Activated naive CD8-positive, alpha-beta T cell (primary cell): ENCODE measurements around the gene SPRR2G.
"Not testable (repeated sequence)": the region's sequence is repeated elsewhere in the genome, so short reads cannot be mapped to it uniquely, and the experiment has no call there.

ENCODE experiments used
- H3K27ac Mint-ChIP-seq: one replicate; pipeline ENCODE4 v1.8.0; 2021; ENCODE audit warnings: mixed read lengths
- H3K27me3 Mint-ChIP-seq: one replicate; pipeline ENCODE4 v1.8.0; 2021; ENCODE audit warnings: mixed read lengths
- H3K36me3 Mint-ChIP-seq: one replicate; pipeline ENCODE4 v1.8.0; 2021; ENCODE audit warnings: mixed read lengths
- H3K4me1 Mint-ChIP-seq: one replicate; pipeline ENCODE4 v1.8.0; 2021; ENCODE audit warnings: low read depth, mixed read lengths
- H3K4me3 Mint-ChIP-seq: one replicate; pipeline ENCODE4 v1.8.0; 2021; ENCODE audit warnings: mild to moderate bottlenecking, mixed read lengths
- H3K9me3 Mint-ChIP-seq: one replicate; pipeline ENCODE4 v1.8.0; 2021; ENCODE audit warnings: low read depth, mixed read lengths

Gene SPRR2G

DNA sequence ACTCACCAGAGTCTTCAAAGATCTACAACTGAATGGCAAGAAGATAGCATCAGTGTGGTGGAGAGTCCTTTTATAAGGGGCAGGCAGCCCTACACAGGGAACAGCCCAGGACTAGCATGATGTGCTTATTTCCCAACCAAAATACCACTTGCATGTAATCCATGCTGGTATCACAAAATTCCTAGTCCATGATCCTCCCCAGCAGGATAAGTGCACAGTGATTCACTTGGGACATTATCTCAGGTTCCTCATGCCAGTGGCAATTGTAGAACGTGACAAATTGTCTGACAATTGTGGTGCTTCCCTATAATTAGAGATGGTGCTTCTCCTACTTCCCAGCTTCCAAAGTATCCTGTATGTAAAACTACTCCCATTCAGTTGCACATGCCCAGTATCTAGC, at the start of gene SPRR2G:
Gene SPRR2G, minus strand, starts transcription at position 45 of the 400 bp plus-strand sequence. CDS start 780 bp downstream, outside the sequence.
- H3K4me3 Mint-ChIP-seq: no peak within 1 kb of the TSS
- H3K27ac Mint-ChIP-seq: no peak within 1 kb of the TSS
- no peaks in the 10 kb centered on the region for H3K9me3 Mint-ChIP-seq
- H3K36me3 Mint-ChIP-seq: no peaks in the 10 kb centered on the region
- no peaks in the 10 kb centered on the region for H3K4me1 Mint-ChIP-seq
- peaks cover 32% of the 10 kb centered on the region for H3K27me3 Mint-ChIP-seq

DNA sequence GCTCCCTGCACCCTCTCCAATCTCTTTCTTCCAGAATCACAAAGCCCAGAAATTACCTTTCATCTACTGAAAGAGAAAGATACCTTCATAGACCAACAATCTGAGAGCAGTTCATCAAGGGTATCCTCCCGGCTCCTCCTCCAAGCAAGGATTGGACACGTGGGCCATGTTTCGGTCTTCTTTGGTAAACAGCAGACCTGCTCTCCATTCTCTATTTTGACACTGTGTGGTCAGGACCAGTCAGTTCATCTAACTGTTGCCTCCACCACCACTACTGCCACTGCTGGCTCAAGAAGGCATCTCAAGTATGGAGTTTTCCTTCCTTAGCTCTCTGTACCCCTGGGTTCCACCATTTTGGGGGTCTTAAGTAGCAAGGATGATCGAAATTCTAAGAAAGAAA, 44.5 kb upstream of the SPRR2G start:
- Mint-ChIP-seq H3K4me1 (no peaks in the 10 kb centered on the region), H3K27ac (no peak overlapping the region), H3K4me3 (no peak overlapping the region), H3K27me3 (peaks cover 36% of the 10 kb centered on the region), H3K36me3 (no peaks in the 10 kb centered on the region), H3K9me3 (no peaks in the 10 kb centered on the region)

DNA sequence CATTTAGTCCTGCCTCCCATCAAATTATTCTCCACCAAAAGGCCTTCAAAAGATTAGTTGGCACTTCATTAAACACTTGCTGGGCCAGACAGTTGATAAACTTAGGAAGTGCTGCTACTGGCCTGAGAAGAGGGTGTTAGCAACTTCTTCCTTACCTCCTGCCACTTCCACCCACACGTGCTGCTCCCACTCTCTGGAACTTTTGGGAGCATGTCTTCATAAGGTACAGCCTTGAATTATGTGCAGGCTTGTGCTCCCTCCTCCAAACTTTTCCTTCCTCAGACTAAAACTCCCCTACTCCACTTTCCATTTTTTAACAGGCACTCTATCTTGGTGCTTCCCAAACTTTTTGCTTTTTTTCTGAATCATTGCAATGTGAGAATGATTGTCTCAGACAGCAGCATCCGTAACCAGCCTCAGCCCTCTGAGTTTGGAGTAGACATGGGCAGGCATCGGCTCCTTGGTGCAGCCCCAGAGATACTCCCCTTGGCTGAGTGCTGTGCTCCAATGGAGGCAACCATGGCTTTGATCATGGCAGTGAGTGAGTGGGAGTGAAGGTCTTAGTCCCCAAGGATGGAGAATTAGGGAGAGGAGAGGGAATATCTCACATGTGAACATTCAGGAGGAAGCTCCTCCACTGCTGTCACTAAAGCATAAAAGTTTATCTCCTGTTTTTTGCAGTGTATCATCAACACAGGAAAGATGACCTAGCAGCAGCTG, 43.8 kb upstream of the SPRR2G start:
- Mint-ChIP-seq H3K27me3 (peaks cover 40% of the 10 kb centered on the region), H3K27ac (no peak overlapping the region), H3K4me1 (no peaks in the 10 kb centered on the region)

DNA sequence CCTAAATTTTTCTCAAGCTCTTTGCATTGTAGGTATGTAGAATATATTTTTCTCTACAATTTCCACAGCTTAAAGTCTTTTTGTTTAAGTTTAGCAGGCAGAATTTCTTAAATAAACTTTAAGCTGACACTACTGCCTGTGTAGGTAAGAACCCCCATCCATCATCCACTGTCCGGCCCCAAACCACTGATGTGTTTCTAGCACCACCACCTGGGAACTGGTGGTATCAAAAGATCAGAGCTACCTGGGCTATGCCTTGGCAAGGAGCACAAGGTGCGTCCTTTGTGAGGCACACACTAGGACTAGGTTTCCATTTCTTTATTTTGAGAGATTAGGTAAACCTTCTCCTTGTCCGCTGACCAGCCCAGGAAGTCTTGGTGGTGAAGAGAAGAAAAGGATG, 42.0 kb upstream of the SPRR2G start:
- Mint-ChIP-seq H3K27me3 (peaks cover 28% of the 10 kb centered on the region), H3K4me3 (no peak overlapping the region), H3K4me1 (no peaks in the 10 kb centered on the region), H3K27ac (no peak overlapping the region), H3K36me3 (no peaks in the 10 kb centered on the region), H3K9me3 (no peaks in the 10 kb centered on the region)

More for the DNA sequence above, 43.8 kb upstream of the SPRR2G start:
- H3K36me3 Mint-ChIP-seq: no peaks in the 10 kb centered on the region
- no peak overlapping the region for H3K4me3 Mint-ChIP-seq
- H3K9me3 Mint-ChIP-seq: no peaks in the 10 kb centered on the region

DNA sequence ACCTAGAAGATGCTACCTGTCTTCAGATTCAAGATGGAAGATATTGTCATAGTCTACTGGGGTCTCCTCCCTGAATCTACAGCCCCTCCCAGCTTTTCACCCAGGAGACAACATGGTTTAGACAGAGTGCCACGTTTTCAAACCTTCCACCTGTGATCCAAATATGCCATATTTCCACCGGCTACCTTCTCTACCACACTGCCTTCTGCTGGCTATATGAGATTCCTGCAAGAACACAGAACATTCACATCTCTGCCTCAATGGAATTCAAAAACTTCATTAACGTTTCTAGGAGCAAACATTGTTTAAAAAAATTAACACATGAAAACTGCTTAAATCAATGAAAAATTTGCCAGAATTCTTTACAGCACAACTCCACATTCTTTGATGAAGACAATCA, 39.7 kb upstream of the SPRR2G start:
- Mint-ChIP-seq H3K27me3 (peaks cover 41% of the 10 kb centered on the region), H3K27ac (no peak overlapping the region), H3K4me3 (no peak overlapping the region), H3K4me1 (no peaks in the 10 kb centered on the region), H3K9me3 (peaks cover 16% of the 10 kb centered on the region), H3K36me3 (peaks cover 3% of the 10 kb centered on the region)

DNA sequence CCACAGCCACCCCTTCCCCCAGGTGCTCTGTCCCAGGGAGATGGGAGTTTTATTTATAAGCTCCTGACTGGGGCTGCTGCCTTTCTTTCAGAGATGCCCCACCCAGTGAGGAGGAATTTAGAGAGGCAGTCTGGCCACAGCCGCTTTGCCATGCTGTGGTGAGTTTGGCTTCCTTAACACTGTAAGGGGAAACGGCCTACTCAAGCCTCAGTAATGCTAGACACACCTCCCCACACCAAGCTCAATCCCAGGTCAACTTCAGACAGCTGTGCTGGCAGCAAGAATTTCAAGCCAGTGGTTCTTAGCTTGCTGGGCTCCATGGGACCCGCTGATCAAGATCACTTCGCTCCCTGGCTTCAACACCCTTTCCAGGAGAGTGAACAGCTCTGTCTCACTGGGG, 37.6 kb upstream of the SPRR2G start:
- Mint-ChIP-seq H3K9me3 (peaks cover 17% of the 10 kb centered on the region), H3K27me3 (peaks cover 43% of the 10 kb centered on the region)
- H3K4me1 Mint-ChIP-seq, H3K36me3 Mint-ChIP-seq, H3K27ac Mint-ChIP-seq, H3K4me3 Mint-ChIP-seq: not testable (repeated sequence)

DNA sequence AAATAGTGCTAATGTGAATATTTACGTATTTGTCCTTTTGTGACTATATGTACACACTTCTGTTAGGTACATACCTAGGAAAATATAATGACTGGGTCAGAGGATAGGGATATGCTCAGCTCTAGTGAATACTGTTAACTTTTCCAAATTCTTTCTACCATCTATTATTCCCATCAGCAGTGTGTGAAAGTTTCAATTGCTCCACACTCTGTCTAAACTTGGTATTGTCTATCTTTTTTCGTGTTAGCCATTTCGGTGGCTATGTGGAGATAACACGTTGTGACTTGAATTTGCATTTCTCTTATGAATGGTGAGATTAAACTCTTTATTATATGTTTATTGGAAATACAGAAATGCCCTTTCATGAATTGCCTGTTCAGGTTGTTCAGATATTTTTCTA, 29.9 kb upstream of the SPRR2G start:
- Mint-ChIP-seq H3K27ac (no peak overlapping the region), H3K36me3 (no peaks in the 10 kb centered on the region), H3K4me3 (no peak overlapping the region), H3K4me1 (no peaks in the 10 kb centered on the region), H3K27me3 (peaks cover 23% of the 10 kb centered on the region), H3K9me3 (peaks cover 3% of the 10 kb centered on the region)

DNA sequence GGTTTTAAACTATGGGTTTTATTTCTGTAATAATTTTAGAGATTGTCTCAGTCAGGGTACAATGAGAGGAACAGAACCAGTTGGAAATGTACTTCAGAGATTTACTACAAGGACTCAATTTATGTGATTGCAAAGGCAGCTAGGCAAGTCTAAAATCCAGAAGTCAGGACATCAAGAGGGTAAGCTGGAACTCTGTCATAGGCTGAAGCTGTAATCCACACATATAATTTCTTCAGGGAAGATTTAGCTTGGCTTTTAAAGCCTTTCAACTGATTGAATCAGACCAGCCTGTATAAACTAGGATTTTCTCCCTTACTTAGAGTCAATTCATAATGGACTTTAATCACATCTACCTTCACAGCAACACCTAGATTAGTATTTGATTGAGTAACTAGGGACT, 28.2 kb upstream of the SPRR2G start:
- H3K36me3 Mint-ChIP-seq: no peaks in the 10 kb centered on the region
- H3K4me3 Mint-ChIP-seq: no peak overlapping the region
- peaks cover 18% of the 10 kb centered on the region for H3K27me3 Mint-ChIP-seq
- no peaks in the 10 kb centered on the region for H3K4me1 Mint-ChIP-seq
- no peak overlapping the region for H3K27ac Mint-ChIP-seq
- no peaks in the 10 kb centered on the region for H3K9me3 Mint-ChIP-seq

DNA sequence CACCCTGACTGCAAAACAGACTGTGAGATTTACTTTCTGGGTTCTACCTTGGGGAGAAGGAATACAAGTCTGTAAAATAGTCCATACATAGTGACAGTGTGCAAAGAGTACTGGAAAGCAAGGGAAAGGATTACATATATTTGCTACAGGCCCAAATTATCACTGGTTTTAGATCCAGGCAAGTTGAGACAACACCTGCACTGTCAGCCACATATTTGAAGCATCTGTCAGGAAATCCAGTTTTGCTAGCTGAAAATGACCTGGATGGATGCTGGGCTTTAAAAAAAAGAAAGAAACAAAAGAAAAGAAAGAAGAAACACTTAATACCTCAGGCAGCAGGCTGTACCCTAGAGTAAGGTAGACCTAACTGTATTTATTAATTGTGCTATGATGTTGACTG, 23.9 kb upstream of the SPRR2G start:
- Mint-ChIP-seq H3K27me3 (peaks cover 6% of the 10 kb centered on the region), H3K27ac (no peak overlapping the region), H3K4me1 (no peaks in the 10 kb centered on the region), H3K36me3 (no peaks in the 10 kb centered on the region), H3K9me3 (no peaks in the 10 kb centered on the region), H3K4me3 (no peak overlapping the region)

DNA sequence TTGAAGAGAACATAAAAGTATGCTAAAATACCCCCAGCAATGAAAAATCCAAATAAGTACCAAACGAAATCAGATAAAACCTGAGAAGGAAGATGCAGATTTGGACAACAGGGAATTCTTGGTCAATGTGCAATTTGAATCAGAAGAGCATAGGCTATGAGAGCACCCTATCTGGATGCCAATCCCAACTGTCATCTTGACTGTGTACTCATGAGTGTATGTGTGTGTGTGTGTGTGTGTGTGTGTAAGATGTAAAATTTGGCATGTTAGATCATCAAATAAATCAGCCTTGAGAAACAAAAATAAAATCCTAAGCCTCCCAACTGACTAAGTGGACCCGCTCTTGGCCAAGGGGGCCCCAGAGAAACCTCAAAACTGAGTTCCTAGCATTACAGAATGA, 18.0 kb upstream of the SPRR2G start:
- Mint-ChIP-seq H3K27me3 (peaks cover 12% of the 10 kb centered on the region), H3K36me3 (no peaks in the 10 kb centered on the region), H3K27ac (no peak overlapping the region)

DNA sequence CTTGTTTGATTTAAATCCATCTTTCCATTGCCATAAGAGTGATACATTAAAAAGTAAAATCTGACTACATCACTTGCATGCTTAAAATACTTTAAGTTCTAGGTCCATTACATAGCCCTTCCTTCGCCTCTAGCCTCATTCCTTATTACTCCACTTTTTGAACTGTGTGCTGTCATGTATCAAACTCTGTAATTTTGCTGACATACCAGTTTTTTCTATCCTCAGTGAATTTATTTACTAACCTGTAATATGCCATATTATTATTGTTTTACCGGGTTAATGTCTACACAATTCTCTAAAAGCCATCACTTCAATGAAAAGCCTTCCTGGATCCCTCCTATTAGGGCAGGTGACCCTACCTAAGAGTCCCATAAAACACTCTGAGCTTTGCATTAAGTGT, 4.9 kb upstream of the SPRR2G start:
- no peaks in the 10 kb centered on the region for H3K9me3 Mint-ChIP-seq
- no peak overlapping the region for H3K4me3 Mint-ChIP-seq
- H3K27ac Mint-ChIP-seq: no peak overlapping the region
- no peaks in the 10 kb centered on the region for H3K4me1 Mint-ChIP-seq
- H3K36me3 Mint-ChIP-seq: no peaks in the 10 kb centered on the region
- H3K27me3 Mint-ChIP-seq: peaks cover 20% of the 10 kb centered on the region

More for the DNA sequence above, 18.0 kb upstream of the SPRR2G start:
- Mint-ChIP-seq H3K9me3 (no peaks in the 10 kb centered on the region), H3K4me1 (no peaks in the 10 kb centered on the region), H3K4me3 (no peak overlapping the region)

DNA sequence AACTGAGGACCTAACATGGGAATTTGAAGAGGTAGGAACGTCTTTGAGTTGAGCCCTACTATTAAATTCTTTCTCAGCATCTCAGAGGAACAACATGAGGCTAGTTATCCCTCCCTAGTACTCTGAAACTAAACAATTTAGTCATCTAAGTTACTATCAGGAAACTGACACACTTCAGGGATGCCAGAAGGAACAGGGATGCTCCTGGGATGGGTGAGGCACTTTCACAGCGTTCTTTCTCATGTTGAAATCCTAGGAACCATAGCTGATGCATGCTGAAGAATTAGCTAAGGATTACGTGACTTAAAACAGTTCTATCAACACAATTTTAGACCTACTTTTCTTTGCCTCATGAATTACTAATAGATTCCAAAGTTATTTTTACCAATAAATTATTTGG, 1.8 kb upstream of the SPRR2G start:
- H3K4me3 Mint-ChIP-seq: no peak overlapping the region
- H3K36me3 Mint-ChIP-seq: no peaks in the 10 kb centered on the region
- no peak overlapping the region for H3K27ac Mint-ChIP-seq
- no peaks in the 10 kb centered on the region for H3K9me3 Mint-ChIP-seq
- H3K4me1 Mint-ChIP-seq: no peaks in the 10 kb centered on the region
- H3K27me3 Mint-ChIP-seq: peaks cover 29% of the 10 kb centered on the region

DNA sequence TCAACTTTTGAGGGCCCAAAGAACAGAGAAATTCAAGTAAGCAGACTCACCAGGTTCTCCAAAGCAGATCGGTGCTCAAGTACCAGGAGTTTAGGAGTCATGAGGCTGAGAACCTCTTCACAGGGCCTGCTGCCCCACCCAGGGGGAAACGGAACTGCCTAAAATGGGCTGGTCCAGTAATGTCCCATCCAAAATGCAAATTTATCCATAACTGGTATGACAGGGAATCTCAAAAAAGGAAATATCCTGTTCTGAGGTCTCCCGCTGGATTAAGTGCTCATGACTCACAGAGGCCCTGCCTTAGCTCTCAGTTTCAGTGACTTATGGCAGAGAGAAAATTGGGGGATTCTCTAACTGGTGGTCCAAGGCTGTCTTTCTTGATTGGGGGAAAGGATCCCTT, 9.3 kb downstream of the SPRR2G start:
- no peaks in the 10 kb centered on the region for H3K4me1 Mint-ChIP-seq
- no peaks in the 10 kb centered on the region for H3K9me3 Mint-ChIP-seq
- H3K27ac Mint-ChIP-seq: no peak overlapping the region
- peaks cover 18% of the 10 kb centered on the region for H3K27me3 Mint-ChIP-seq
- H3K36me3 Mint-ChIP-seq: no peaks in the 10 kb centered on the region
- no peak overlapping the region for H3K4me3 Mint-ChIP-seq

DNA sequence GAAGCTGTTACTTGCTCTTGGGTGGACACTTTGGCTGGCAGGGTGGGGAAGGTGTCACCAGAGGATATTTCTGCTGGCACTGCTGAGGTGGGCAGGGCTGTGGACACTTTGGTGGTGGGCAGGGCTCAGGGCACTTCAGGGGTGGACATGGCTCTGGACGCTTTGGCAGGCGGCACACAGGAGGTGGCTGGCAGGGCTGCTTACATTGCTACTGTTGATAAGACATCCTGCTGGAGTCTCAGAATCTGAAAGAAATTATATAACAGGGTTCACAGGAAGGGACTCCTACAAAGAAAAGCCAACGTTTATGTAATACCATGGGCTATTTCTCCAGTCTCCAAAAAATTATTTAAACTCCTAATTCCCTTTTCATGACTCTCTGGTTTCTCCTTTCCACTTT, 10.2 kb downstream of the SPRR2G start:
- H3K36me3 Mint-ChIP-seq: no peaks in the 10 kb centered on the region
- no peak overlapping the region for H3K4me3 Mint-ChIP-seq
- no peaks in the 10 kb centered on the region for H3K9me3 Mint-ChIP-seq
- H3K27me3 Mint-ChIP-seq: peaks cover 13% of the 10 kb centered on the region
- H3K4me1 Mint-ChIP-seq: no peaks in the 10 kb centered on the region
- no peak overlapping the region for H3K27ac Mint-ChIP-seq

DNA sequence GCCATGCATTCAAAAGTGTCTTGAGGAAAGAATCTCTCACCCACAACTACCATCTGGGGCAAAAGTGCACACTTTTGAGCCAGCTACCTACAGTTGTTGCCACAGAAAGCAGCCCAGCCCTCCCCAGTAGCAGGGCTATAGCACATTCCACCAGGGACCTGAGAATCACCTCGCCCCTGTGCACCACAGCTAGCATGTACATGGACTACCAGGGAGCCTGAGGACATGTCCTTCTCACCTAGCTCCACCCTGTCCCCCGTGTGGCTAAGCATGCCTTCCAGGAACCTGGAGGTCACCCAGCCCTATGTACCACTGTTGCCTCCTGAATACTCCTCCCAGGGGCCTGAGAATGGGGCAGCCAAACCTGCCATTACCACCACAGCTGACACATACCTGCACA, 16.9 kb downstream of the SPRR2G start:
- Mint-ChIP-seq H3K4me1 (no peaks in the 10 kb centered on the region), H3K4me3 (no peak overlapping the region), H3K27ac (no peak overlapping the region), H3K9me3 (no peaks in the 10 kb centered on the region), H3K27me3 (peaks cover 21% of the 10 kb centered on the region), H3K36me3 (no peaks in the 10 kb centered on the region)

DNA sequence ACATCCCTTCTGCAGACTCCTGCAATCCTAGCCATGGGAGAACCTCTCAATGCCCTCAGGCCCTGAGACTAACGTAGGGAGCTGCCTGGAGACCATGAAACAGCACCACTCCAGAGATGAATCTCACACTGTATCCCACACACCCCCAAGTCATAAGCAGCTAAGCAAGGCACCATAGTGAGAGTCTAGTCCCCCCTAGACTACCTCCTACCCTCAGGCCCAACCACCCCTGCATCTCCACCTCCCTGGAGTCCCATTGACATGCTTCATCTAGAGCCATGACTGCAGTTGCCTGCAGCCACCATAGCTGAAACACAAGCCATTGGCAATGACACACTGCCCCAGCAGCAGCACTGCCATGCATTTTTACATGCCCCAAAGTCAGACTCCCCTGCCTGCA, 17.4 kb downstream of the SPRR2G start:
- H3K27me3 Mint-ChIP-seq: peaks cover 21% of the 10 kb centered on the region
- H3K36me3 Mint-ChIP-seq: no peaks in the 10 kb centered on the region
- no peak overlapping the region for H3K27ac Mint-ChIP-seq
- H3K9me3 Mint-ChIP-seq: no peaks in the 10 kb centered on the region
- no peaks in the 10 kb centered on the region for H3K4me1 Mint-ChIP-seq
- no peak overlapping the region for H3K4me3 Mint-ChIP-seq
